HFF-Myc (cell line): Measurements from ENCODE around the gene ZNF256.

ENCODE experiments used
- DNase-seq: peaks from one replicate; pipeline ENCODE4 v3.0.0-alpha.2; 2011; ENCODE audit warnings: low read depth; ENCODE audit errors: extremely low read depth
- H3K4me3 ChIP-seq: replicated peaks from 2 replicates; pipeline ENCODE4 v1.5.1; 2011; ENCODE audit warnings: low read depth, mild to moderate bottlenecking, control low read depth, low read length
- TF ChIP-seq, protein P1 (sequence below): IDR thresholded peaks from 2 replicates; pipeline ENCODE4 v1.5.1; 2012; ENCODE audit warnings: mild to moderate bottlenecking, low read depth, low read length, control low read depth; ENCODE audit errors: missing control alignments

ZNF256 gene

DNA sequence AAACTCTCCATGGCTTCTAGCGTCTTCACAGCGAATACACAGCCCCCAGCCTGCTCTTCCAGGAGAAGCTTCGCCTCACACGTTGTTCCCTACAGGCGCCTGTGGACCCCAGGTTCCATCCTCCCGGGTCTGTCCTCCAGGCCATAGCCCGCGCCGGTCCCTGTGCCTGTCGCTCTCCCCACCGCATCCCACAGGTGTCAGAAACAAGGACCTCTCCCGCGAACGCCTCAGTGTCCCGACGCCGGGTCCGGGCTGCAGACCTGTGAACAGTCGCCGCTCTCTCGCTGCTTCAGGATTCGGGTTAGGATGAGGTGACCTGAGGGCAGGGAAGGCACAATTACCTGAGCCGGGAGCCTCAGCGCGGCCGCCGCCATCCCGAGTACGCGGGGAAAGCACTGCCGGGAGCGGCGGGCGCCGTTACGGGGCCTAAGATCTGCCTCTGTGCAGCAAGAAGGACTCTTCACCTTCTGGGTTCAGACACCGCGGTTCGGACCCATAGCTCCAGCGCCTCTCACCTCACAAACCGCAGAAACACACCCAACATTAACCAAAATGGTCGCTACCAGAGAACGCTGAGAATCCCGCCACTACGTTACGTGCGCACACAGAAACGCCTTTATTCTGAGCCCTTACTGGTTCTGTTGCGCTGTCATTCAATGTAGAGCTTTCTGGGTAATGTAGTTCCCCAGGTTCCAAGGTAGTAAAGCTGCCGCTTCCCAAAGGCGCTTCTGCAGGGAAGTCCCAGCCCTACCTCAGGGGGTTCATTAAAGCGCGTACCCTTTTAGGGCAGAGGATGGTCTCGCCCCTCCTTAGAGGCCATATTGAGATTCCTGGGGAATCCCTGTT lies 12.5 kb downstream of the ZNF256 start, which contains the start of gene ZNF418:
ZNF418 (minus strand) TSS at position 583 of the 846 bp plus-strand sequence. CDS start 1,580 bp downstream, outside the sequence.
- DNase-seq = peak; percentile 57
- H3K4me3 ChIP-seq = peak within 1 kb of the TSS; percentile 58

DNA sequence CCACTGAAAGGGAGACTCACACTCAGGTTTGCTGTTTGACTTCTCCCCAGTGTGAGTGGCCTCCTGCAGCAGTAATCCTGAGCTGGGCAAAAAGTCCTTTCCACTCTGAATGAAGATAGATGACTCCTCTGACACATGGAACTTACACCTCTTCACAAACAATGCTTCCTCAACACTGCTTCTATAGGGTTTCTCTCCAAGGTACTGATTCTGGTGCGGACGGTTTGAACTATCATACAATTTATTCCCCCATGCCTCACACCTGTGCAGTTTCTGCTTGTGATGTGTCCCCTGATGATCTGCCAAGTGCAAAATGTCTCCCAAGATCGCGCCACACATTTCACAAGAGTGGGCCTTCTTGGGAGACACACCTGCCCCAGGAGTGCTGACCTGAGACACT lies 19.9 kb downstream of the ZNF256 start:
- no peak for DNase-seq
- H3K4me3 ChIP-seq = no peak overlapping the region
- TF ChIP-seq, protein P1, sequence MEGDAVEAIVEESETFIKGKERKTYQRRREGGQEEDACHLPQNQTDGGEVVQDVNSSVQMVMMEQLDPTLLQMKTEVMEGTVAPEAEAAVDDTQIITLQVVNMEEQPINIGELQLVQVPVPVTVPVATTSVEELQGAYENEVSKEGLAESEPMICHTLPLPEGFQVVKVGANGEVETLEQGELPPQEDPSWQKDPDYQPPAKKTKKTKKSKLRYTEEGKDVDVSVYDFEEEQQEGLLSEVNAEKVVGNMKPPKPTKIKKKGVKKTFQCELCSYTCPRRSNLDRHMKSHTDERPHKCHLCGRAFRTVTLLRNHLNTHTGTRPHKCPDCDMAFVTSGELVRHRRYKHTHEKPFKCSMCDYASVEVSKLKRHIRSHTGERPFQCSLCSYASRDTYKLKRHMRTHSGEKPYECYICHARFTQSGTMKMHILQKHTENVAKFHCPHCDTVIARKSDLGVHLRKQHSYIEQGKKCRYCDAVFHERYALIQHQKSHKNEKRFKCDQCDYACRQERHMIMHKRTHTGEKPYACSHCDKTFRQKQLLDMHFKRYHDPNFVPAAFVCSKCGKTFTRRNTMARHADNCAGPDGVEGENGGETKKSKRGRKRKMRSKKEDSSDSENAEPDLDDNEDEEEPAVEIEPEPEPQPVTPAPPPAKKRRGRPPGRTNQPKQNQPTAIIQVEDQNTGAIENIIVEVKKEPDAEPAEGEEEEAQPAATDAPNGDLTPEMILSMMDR = no peak

More for the DNA sequence above, 12.5 kb downstream of the ZNF256 start, which contains the start of gene ZNF418:
- TF ChIP-seq, protein P1 = no peak

DNA sequence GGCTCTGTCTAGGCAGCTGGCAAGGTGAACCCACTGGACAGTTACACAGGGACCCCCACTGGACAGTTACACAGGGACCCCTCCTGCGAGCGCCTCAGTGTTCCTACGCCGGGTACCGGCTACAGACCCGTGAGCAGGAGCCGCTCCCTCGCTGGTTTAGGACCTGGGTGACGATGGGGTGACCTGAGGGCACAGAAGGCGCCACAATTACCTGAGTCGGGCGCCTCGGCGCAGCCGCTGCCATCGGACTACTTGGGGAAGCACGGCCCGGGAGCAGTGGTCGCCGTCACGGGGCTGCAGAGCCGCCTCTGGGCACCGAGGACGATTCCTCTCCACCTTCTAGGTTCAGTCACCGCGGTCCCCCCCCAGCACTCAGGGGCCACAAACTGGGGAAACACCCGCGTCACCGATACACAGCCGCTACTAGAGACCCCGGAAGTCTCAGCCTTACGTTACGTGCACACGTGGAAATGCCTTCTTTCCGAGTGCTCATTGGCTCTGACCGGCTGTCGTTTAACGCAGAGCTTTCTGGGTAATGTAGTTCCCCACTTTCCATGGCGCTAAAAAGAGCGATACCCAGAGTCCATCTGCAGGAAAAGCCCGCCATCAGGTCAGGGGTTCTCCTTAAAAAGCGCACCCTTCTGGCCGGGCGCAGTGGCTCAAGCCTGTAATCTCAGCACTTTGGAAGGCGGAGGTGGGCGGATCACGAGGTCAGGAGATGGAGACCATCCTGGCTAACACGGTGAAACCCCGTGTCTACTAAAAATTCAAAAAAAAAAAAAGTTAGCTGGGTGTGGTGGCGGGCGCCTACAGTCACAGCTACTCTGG lies 31.1 kb downstream of the ZNF256 start, which contains the start of gene ZNF417:
ZNF417 (minus strand) TSS at position 425 of the 828 bp plus-strand sequence; CDS start at position 244, 181 bp downstream.
- DNase-seq = peak; percentile 95
- peak within 1 kb of the TSS; percentile 77 for H3K4me3 ChIP-seq

DNA sequence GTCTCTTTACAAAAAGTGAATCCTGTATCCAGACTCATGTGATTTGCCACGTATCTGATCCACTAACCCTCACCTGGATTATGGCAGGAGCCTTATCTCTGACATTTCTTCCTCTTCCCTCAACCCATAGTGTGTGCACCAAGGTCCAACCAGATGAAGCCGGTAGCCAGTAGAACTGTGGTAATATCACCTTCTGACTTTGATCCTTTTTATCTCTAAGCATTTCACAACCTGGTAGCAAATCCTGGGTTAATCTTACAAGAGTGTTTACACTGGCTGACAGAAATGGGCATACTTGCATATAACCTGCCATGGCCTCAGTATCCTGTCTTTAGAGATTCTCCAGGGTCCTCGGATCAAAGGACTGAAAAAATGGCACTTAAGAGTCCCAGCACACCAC lies 33.0 kb downstream of the ZNF256 start:
- no peak overlapping the region for H3K4me3 ChIP-seq
- TF ChIP-seq, protein P1 = no peak
- DNase-seq = no peak

DNA sequence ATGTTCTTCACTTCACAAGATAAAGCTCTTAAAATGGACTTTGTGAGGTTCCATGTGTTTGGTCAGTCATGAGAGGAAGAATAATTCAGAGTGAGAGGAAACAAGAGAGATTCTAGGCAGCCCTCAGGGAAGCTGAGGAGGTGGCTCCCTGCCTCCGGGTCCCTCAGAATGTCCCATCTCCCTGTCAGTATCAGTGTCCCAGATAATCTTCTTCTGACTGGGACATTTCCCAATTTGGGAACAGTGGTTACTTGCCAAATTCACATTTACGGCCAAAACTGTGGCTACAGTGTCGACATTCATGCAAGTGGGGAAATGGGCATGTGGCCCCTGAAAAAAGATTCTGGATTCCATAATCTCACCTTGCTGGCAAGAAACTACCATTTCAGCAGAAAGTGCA lies 40.1 kb downstream of the ZNF256 start:
- no peak for DNase-seq
- H3K4me3 ChIP-seq = no peak overlapping the region
- TF ChIP-seq, protein P1 = no peak

DNA sequence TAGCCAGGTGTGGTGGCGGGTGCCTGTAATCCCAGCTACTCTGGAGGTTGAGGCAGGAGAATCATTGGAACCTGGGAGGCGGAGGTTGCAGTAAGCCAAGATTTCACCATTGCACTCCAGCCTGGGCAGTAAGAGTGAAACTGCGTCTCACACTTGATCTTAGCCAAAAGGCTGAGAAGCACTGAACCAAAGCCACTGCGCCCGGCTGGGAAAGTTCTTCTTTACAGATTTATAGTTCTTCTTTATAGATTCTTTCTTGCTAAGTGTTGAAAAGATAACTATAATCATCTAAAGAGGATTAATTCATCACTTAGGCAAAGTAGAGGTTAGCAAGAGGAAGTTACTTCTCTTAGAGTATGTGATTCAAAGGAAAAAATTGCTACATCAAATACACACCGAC lies 42.2 kb downstream of the ZNF256 start:
- DNase-seq = no peak
- TF ChIP-seq, protein P1 = no peak
- H3K4me3 ChIP-seq = no peak overlapping the region
